C4-2B (cell line): ENCODE measurements around the gene SRSF1.

Experiments used
- ZFX ChIP-seq: fragments of 450-650 bp; IDR thresholded peaks from 2 replicates; pipeline ENCODE4 v1.6.1; 2017
- TF ChIP-seq, protein P1 (sequence below): fragments of 450-650 bp; conservative IDR thresholded peaks from 2 replicates; pipeline ENCODE4 v1.5.1; 2017; ENCODE audit warnings: mild to moderate bottlenecking

DNA sequence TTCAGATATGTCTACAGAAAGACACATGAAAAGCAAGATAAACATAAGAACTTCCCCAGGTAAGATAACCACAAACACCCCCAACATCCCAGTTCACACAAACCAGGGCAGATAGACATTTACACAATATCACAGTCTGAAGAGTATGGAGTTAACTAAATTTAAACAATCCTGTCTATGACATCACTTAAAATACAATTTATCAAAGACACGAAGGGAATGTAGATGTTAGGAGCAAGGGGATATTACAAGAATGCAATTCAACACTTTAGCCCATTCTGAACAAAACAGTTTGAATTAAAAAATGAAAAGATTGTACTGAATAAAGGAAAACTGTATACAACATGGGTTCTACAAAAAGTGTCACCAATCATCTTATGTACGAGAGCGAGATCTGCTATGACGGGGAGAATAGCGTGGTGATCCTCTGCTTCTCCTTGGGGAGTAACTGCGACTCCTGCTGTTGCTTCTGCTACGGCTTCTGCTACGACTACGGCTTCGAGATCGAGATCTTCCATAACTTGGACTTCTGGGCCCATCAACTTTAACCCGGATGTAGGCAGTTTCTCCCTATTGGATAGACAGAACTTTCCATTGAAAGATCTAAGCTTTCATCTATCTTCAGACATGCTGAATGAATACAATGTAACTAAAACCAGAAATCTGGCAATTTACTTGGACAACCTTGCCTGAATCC lies 1.9 kb downstream of the SRSF1 start:
- TF ChIP-seq, protein P1, sequence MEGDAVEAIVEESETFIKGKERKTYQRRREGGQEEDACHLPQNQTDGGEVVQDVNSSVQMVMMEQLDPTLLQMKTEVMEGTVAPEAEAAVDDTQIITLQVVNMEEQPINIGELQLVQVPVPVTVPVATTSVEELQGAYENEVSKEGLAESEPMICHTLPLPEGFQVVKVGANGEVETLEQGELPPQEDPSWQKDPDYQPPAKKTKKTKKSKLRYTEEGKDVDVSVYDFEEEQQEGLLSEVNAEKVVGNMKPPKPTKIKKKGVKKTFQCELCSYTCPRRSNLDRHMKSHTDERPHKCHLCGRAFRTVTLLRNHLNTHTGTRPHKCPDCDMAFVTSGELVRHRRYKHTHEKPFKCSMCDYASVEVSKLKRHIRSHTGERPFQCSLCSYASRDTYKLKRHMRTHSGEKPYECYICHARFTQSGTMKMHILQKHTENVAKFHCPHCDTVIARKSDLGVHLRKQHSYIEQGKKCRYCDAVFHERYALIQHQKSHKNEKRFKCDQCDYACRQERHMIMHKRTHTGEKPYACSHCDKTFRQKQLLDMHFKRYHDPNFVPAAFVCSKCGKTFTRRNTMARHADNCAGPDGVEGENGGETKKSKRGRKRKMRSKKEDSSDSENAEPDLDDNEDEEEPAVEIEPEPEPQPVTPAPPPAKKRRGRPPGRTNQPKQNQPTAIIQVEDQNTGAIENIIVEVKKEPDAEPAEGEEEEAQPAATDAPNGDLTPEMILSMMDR: no peak
- TF ChIP-seq ZFX: no peak
